Mesendoderm (in vitro differentiated cells): Measurements from ENCODE around the gene RAB15.

ENCODE experiments used
- DNase-seq: peaks from one replicate; pipeline ENCODE4 v3.0.0; 2013
- H2AK5ac ChIP-seq: 2 replicates; pipeline ENCODE4 v1.6.1; 2013; ENCODE audit warnings: low read length, inconsistent platforms
- H2BK120ac ChIP-seq: 2 replicates; pipeline ENCODE4 v1.6.1; 2013; ENCODE audit warnings: low read depth, mild to moderate bottlenecking, low read length, moderate library complexity, mixed read lengths
- H2BK15ac ChIP-seq: replicated peaks from 2 replicates; pipeline ENCODE4 v1.6.1; 2013; ENCODE audit warnings: low read depth, mild to moderate bottlenecking, moderate library complexity
- H2BK5ac ChIP-seq: 2 replicates; pipeline ENCODE4 v1.6.1; 2013; ENCODE audit warnings: low read length, inconsistent platforms
- H3K18ac ChIP-seq: 2 replicates; pipeline ENCODE4 v1.6.1; 2013; ENCODE audit warnings: mild to moderate bottlenecking, low read length, mixed read lengths
- H3K23ac ChIP-seq: one replicate; pipeline ENCODE4 v1.6.1; 2013; ENCODE audit warnings: low read length
- H3K27ac ChIP-seq: 2 replicates; pipeline ENCODE4 v1.5.1; 2013; ENCODE audit warnings: low read depth, mild to moderate bottlenecking, inconsistent platforms, low read length, moderate library complexity
- H3K27me3 ChIP-seq: 2 replicates; pipeline ENCODE4 v1.6.1; 2013; ENCODE audit warnings: low read length, control low read depth, mild to moderate bottlenecking, inconsistent platforms; ENCODE audit not compliant: insufficient read depth, poor library complexity
- H3K36me3 ChIP-seq: 2 replicates; pipeline ENCODE4 v1.6.1; 2013; ENCODE audit warnings: low read length, inconsistent platforms; ENCODE audit not compliant: control insufficient read depth, insufficient read depth
- H3K4ac ChIP-seq: one replicate; pipeline ENCODE4 v1.6.1; 2013; ENCODE audit warnings: low read depth, mild to moderate bottlenecking, low read length, moderate library complexity
- H3K4me1 ChIP-seq: 2 replicates; pipeline ENCODE4 v1.6.1; 2013; ENCODE audit warnings: low read depth, low read length, inconsistent platforms; ENCODE audit not compliant: control insufficient read depth
- H3K4me2 ChIP-seq: 2 replicates; pipeline ENCODE4 v1.6.1; 2013; ENCODE audit warnings: low read length
- H3K4me3 ChIP-seq: 2 replicates; pipeline ENCODE4 v1.5.1; 2013; ENCODE audit warnings: mild to moderate bottlenecking, low read length
- H3K56ac ChIP-seq: one replicate; pipeline ENCODE4 v1.6.1; 2013; ENCODE audit warnings: low read length
- H3K79me1 ChIP-seq: 2 replicates; pipeline ENCODE4 v1.6.1; 2013; ENCODE audit warnings: low read length, inconsistent platforms
- H3K79me2 ChIP-seq: 2 replicates; pipeline ENCODE4 v1.6.1; 2013; ENCODE audit warnings: mild to moderate bottlenecking, low read length; ENCODE audit not compliant: control insufficient read depth, insufficient read depth
- H3K9ac ChIP-seq: 2 replicates; pipeline ENCODE4 v1.6.1; 2013; ENCODE audit warnings: low read length, inconsistent platforms
- H4K5ac ChIP-seq: one replicate; pipeline ENCODE4 v1.6.1; 2013; ENCODE audit warnings: low read length
- H4K8ac ChIP-seq: one replicate; pipeline ENCODE4 v1.6.1; 2013; ENCODE audit warnings: low read depth, mild to moderate bottlenecking, control low read depth, low read length, moderate library complexity
- WGBS: extraction: QIAGEN DNeasy Blood & Tissue Kit; methylation state at CpG from one replicate; pipeline ENCODE4 v1.1.7; 2013; ENCODE audit warnings: low lambda C conversion rate, missing lambda C conversion rate; ENCODE audit not compliant: insufficient coverage; ENCODE audit errors: extremely low coverage; 5-methylcytosine and 5-hydroxymethylcytosine counted together

Gene RAB15

DNA sequence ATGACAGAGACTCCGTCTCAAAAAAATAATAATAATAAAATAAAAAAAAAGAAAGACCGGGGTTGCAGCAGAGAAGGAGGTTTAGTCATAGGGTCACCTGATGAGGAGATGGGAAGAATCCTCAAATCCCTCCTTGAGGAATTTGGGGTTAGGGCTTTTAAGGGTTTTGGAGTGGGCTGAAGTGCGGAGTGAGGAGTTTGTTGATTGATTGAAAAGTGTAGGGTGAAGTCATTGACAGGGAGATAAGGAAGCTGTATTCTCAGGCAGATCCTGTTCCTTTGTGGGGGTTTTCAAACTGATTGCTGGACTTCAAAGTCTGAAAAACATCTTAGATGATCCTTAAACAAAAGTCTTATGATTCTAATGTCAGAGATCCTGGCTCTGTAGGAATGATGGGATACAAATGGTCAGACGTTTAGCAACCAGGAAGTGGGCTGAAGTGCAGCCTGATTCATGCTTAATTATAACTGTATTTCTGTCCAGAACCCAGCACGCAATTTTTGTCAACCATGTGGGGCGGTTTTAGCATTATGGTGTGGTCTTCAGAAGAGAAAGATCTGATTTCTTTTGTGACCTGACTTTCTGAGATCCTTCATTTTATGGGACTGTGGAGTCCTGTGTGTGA lies 30.6 kb upstream of the RAB15 start:
- H2BK5ac ChIP-seq, result no peak overlapping the region
- H3K27me3 ChIP-seq, result no peaks in the 10 kb centered on the region
- H3K23ac ChIP-seq, result no peak overlapping the region
- H3K79me1 ChIP-seq, result peaks cover 2% of the 10 kb centered on the region
- H3K4ac ChIP-seq, result no peak overlapping the region
- H3K79me2 ChIP-seq, result no peaks in the 10 kb centered on the region
- no peaks in the 10 kb centered on the region for H3K36me3 ChIP-seq
- no peak overlapping the region for H3K27ac ChIP-seq
- H4K5ac ChIP-seq, result no peak overlapping the region
- H2AK5ac ChIP-seq, result no peak overlapping the region
- H2BK120ac ChIP-seq, result no peak overlapping the region
- no peak overlapping the region for H3K56ac ChIP-seq
- H3K9ac ChIP-seq, result no peak overlapping the region
- no peak overlapping the region for H3K4me2 ChIP-seq
- H3K18ac ChIP-seq, result no peak overlapping the region
- H2BK15ac ChIP-seq, result no peak overlapping the region
- H4K8ac ChIP-seq, result no peak overlapping the region
- no peak overlapping the region for H3K4me3 ChIP-seq
- DNase-seq, result no peak
- 100% methylated on average over 1 of the region's 6 CpGs for WGBS
- no peaks in the 10 kb centered on the region for H3K4me1 ChIP-seq

- no peaks in the 10 kb centered on the region for H3K4me1 ChIP-seq
- no peak overlapping the region for H2BK15ac ChIP-seq
- no peaks in the 10 kb centered on the region for H3K79me2 ChIP-seq
- H3K79me1 ChIP-seq, result peaks cover 4% of the 10 kb centered on the region
- no peaks in the 10 kb centered on the region for H3K27me3 ChIP-seq
- H3K23ac ChIP-seq, result no peak overlapping the region
- H4K8ac ChIP-seq, result no peak overlapping the region
- no peaks in the 10 kb centered on the region for H3K36me3 ChIP-seq
- no peak overlapping the region for H3K9ac ChIP-seq
- no peak overlapping the region for H3K4ac ChIP-seq
- H2BK120ac ChIP-seq, result no peak overlapping the region
- H4K5ac ChIP-seq, result no peak overlapping the region
- H3K4me3 ChIP-seq, result no peak overlapping the region
- WGBS, result no CpG with 5 or more reads among the region's 6 CpGs
- H3K18ac ChIP-seq, result no peak overlapping the region
- H3K56ac ChIP-seq, result no peak overlapping the region
- no peak overlapping the region for H3K27ac ChIP-seq
- H2BK5ac ChIP-seq, result no peak overlapping the region
- H3K4me2 ChIP-seq, result no peak overlapping the region
- no peak for DNase-seq
- no peak overlapping the region for H2AK5ac ChIP-seq
Observed at GRCh38 chr14:65001723-65002122, 29.6 kb upstream of the RAB15 start.

DNA sequence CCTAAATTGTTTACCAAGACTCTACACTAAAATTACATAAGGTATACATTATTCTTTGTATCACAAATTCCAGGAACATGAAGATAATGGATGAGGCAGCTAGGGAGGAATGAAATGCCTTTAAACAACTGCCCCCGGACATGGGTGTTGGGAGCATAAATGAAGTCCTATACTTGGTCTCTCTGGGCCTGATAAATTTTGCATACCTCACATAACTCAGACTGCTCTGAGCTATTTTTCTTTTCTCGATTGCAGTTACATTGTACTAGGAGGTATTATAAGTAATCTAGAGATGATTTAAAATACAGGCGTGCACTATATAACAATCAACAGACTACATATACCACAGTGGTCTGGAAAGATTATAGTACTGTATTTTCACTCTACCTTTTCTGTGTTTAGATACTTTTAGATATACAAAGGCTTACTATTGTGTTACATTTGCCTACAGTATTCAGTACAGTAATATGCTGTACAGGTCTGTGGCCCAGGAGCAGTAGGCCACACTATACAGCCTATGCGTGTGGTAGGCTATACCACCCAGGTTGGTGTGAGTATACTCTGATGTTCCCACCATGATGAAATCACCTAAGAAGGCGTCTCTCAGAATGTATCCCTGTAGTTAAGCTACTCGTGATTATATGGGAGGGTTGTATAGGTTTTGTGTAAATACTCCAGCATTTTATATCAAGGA lies 28.9 kb upstream of the RAB15 start:
- H2BK120ac ChIP-seq, result no peak overlapping the region
- H3K4me2 ChIP-seq, result no peak overlapping the region
- peaks cover 4% of the 10 kb centered on the region for H3K79me1 ChIP-seq
- no peak overlapping the region for H2BK5ac ChIP-seq
- no peak for DNase-seq
- H2AK5ac ChIP-seq, result no peak overlapping the region
- H3K4ac ChIP-seq, result no peak overlapping the region
- H3K4me3 ChIP-seq, result no peak overlapping the region
- no peak overlapping the region for H3K9ac ChIP-seq
- no peak overlapping the region for H3K27ac ChIP-seq
- H4K5ac ChIP-seq, result no peak overlapping the region
- no peak overlapping the region for H3K18ac ChIP-seq
- H3K23ac ChIP-seq, result no peak overlapping the region
- no peaks in the 10 kb centered on the region for H3K4me1 ChIP-seq
- no CpG with 5 or more reads among the region's 6 CpGs for WGBS
- no peaks in the 10 kb centered on the region for H3K36me3 ChIP-seq
- no peak overlapping the region for H4K8ac ChIP-seq
- no peaks in the 10 kb centered on the region for H3K79me2 ChIP-seq
- no peak overlapping the region for H3K56ac ChIP-seq
- H3K27me3 ChIP-seq, result no peaks in the 10 kb centered on the region
- H2BK15ac ChIP-seq, result no peak overlapping the region

DNA sequence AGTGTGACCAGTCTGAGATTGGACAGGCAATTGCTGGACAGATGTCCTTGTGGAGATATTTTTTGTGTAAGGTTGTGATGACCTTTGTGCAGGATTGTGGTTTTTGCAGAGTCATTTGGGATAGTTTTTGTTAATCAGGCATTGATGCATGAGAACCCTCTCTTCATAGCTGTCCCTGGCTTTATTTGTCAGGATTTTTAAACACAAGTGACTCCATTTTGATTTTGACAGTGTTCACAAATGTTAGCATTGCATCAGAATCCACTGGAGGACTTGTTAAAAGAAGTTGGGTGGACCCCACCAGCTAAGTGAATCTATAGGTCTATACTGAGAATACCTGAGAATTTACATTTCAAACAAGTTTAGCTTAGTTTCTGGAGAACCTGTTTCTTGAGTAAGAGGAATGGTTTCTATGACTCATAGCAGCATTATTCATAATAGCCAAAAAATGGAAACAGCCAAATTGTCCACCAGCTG lies 26.4 kb upstream of the RAB15 start:
- H3K27me3 ChIP-seq, result no peaks in the 10 kb centered on the region
- no peak overlapping the region for H3K18ac ChIP-seq
- H2BK5ac ChIP-seq, result no peak overlapping the region
- H3K4me1 ChIP-seq, result no peaks in the 10 kb centered on the region
- H3K36me3 ChIP-seq, result no peaks in the 10 kb centered on the region
- no peak overlapping the region for H3K23ac ChIP-seq
- no peak overlapping the region for H3K4me2 ChIP-seq
- no peak overlapping the region for H3K4me3 ChIP-seq
- no peak overlapping the region for H3K4ac ChIP-seq
- no peak overlapping the region for H2BK15ac ChIP-seq
- DNase-seq, result no peak
- H4K8ac ChIP-seq, result no peak overlapping the region
- H3K27ac ChIP-seq, result no peak overlapping the region
- H3K56ac ChIP-seq, result no peak overlapping the region
- no peaks in the 10 kb centered on the region for H3K79me2 ChIP-seq
- H3K79me1 ChIP-seq, result peaks cover 4% of the 10 kb centered on the region
- H3K9ac ChIP-seq, result no peak overlapping the region
- H2AK5ac ChIP-seq, result no peak overlapping the region
- H4K5ac ChIP-seq, result no peak overlapping the region
- no peak overlapping the region for H2BK120ac ChIP-seq

DNA sequence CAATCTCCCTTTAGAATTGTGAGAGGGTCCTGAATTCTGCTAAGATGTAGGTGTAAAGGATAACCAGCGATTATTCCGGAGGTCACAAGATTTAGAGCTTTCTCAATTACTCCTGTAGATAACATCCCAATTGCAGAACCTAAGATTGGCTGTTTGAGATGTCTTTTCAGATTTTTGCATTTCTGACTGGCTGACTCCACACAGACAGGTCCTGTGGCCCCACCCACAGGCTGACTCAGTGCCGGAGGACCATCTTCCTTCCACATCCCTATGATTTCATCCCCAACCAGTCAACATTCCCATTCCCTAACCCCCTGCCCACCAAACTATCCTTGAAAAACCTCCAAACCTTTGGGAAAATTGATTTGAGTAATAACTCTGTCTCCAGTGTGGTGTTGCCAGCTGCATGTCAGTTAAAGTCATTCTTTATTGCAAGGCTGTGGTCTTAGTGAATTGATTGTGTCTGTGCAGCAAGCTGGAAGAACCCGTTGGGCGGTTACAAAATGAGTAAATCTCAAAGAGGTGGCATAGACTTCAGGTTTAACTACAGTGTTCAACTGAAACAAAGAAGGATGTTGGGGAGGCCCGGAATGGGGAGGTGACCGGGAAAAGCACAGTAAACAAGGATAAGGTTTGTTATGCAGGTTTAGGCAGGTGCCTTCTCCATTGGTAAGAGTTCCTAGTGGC lies 25.1 kb upstream of the RAB15 start:
- Histone ChIP-seq H4K5ac (no peak overlapping the region), H3K27me3 (no peaks in the 10 kb centered on the region), H3K79me1 (peaks cover 4% of the 10 kb centered on the region), H3K27ac (no peak overlapping the region), H3K9ac (no peak overlapping the region), H3K4me1 (no peaks in the 10 kb centered on the region), H3K36me3 (no peaks in the 10 kb centered on the region), H3K56ac (no peak overlapping the region), H2BK15ac (no peak overlapping the region), H3K23ac (no peak overlapping the region), H2AK5ac (no peak overlapping the region), H3K4me3 (no peak overlapping the region), H3K4ac (no peak overlapping the region), H4K8ac (no peak overlapping the region), H2BK5ac (no peak overlapping the region), H2BK120ac (no peak overlapping the region), H3K4me2 (no peak overlapping the region), H3K79me2 (no peaks in the 10 kb centered on the region), H3K18ac (no peak overlapping the region)
- WGBS, result no CpG with 5 or more reads among the region's 7 CpGs
- peak; percentile 11 for DNase-seq
